ENCODE measurements around the gene PLA2G1B. TPM values are rescaled to one million over a fixed set of nuclear protein-coding genes. Genes with fewer than 3 reads are reported as not detected.

Gene PLA2G1B
- not detected for polyA plus RNA-seq (2012; ENCODE audit: insufficient read depth, insufficient read length, low read depth)

GRCh38 chr12:120327593-120327992 lies at the start of gene PLA2G1B:
Gene PLA2G1B, minus strand, starts transcription at chr12:120327779. Its CDS starts 26 bp downstream, at chr12:120327753.
- Histone ChIP-seq H3K36me3 (no peaks in the 10 kb centered on the region), H3K4me1 (no peaks in the 10 kb centered on the region), H3K9me3 (no peaks in the 10 kb centered on the region), H3K27me3 (no peaks in the 10 kb centered on the region), H3K4me3 (ENCODE audit: low read depth, low read length) (no peak within 1 kb of the TSS)
- no peak for TF ChIP-seq CTCF (IDR thresholded peaks at IDR 0.05; ENCODE audit: low read depth, low read length)
- no peak for DNase-seq

DNA sequence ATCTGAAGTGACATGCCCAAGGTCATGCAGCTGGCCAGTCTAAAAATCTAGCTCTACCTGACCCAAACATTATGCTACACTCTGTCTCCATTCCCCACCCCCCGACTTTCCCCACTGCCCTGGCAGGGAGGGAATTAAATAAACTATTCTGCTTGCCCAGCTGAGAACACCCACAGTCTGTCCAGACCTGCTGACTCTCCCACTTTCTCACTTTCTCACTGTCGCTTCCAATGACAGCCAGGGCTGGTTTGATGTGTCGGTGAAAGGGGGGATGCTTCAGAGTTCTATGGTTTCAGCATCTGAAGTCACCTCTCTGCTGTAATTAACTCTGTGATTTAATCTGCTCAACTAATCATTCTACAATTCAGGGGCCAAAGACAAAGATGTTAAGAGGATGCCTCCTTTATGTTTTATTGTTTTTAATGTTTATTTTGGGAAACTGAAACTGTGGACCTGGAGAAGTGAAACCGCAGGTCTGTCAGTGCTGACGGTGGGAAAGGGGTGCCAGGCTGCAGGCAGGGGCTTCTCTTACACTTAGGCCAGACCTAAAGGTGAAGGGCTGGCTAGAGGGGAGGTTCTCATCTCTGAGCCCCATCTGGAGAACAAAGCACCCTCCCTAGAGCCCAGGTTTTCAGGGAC lies 49.5 kb upstream of the PLA2G1B start:
- H3K27me3 ChIP-seq: peaks cover 16% of the 10 kb centered on the region
- no peaks in the 10 kb centered on the region for H3K4me1 ChIP-seq
- H3K36me3 ChIP-seq: no peaks in the 10 kb centered on the region
- H3K4me3 ChIP-seq (ENCODE audit: low read depth, low read length): no peak overlapping the region
- no peak for TF ChIP-seq CTCF (IDR thresholded peaks at IDR 0.05; ENCODE audit: low read depth, low read length)
- DNase-seq: no peak
- no peaks in the 10 kb centered on the region for H3K9me3 ChIP-seq

- no peaks in the 10 kb centered on the region for H3K4me1 ChIP-seq
- DNase-seq: no peak
- H3K36me3 ChIP-seq: no peaks in the 10 kb centered on the region
- no peak overlapping the region for H3K4me3 ChIP-seq (ENCODE audit: low read depth, low read length)
- peaks cover 23% of the 10 kb centered on the region for H3K27me3 ChIP-seq
- H3K9me3 ChIP-seq: no peaks in the 10 kb centered on the region
- TF ChIP-seq CTCF (IDR thresholded peaks at IDR 0.05; ENCODE audit: low read depth, low read length): no peak
Measured at GRCh38 chr12:120376416-120376815, 48.8 kb upstream of the PLA2G1B start.

DNA sequence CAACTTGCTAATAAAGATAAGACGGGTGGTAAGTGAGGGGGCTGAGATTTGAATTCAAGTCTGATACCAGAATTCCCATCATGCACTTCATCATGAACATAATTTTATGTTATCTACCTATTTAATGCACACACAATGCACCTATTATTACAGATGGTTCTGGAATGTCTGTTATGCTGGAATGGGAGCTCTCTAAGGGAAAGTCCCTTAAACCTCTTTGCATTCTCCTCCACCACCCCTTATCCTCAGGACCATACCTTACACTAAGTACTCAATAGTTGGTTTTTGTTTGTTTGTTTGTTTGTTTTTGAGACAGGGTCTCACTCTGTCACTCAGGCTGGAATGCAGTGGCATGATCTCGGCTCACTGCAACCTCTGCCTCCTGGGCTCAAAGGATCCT lies 48.4 kb upstream of the PLA2G1B start:
- no peak for DNase-seq
- peaks cover 27% of the 10 kb centered on the region for H3K27me3 ChIP-seq
- H3K4me3 ChIP-seq (ENCODE audit: low read depth, low read length): no peak overlapping the region
- H3K9me3 ChIP-seq: no peaks in the 10 kb centered on the region
- no peaks in the 10 kb centered on the region for H3K4me1 ChIP-seq
- H3K36me3 ChIP-seq: no peaks in the 10 kb centered on the region
- TF ChIP-seq CTCF (IDR thresholded peaks at IDR 0.05; ENCODE audit: low read depth, low read length): no peak

DNA sequence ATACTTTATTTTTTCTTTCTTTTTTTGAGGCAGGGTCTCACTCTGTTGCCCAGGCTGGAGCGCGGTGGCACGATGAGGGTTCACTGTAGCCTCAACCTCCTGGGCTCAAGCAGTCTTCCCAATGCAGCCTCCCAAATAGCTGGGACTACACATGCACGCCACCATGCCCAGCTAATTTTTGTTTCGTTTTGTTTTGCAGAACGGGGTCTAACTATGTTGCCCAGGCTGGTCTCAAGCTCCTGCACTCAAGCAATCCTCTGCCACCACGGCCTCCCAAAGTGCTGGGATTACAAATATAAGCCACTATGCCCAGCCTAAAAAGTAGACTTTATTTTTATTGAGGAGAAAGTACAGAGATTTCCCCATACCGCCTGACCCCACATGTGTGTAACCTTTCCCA lies 46.1 kb upstream of the PLA2G1B start:
- Histone ChIP-seq H3K36me3 (no peaks in the 10 kb centered on the region), H3K4me1 (no peaks in the 10 kb centered on the region), H3K27me3 (peaks cover 49% of the 10 kb centered on the region), H3K4me3 (ENCODE audit: low read depth, low read length) (no peak overlapping the region), H3K9me3 (no peaks in the 10 kb centered on the region)
- TF ChIP-seq CTCF (IDR thresholded peaks at IDR 0.05; ENCODE audit: low read depth, low read length): no peak
- no peak for DNase-seq

- H3K4me3 ChIP-seq (ENCODE audit: low read depth, low read length): no peak overlapping the region
- H3K36me3 ChIP-seq: no peaks in the 10 kb centered on the region
- no peak for TF ChIP-seq CTCF (IDR thresholded peaks at IDR 0.05; ENCODE audit: low read depth, low read length)
- no peaks in the 10 kb centered on the region for H3K9me3 ChIP-seq
- no peak for DNase-seq
- no peaks in the 10 kb centered on the region for H3K4me1 ChIP-seq
- peaks cover 61% of the 10 kb centered on the region for H3K27me3 ChIP-seq
Measured at GRCh38 chr12:120370343-120371243, 43.0 kb upstream of the PLA2G1B start.

All from BE2C (cell line).